ENCODE results near the gene MMP24OS.
"Not testable (repeated sequence)": the region's sequence is repeated elsewhere in the genome, so short reads cannot be mapped to it uniquely, and the experiment has no call there.

The MMP24OS gene

DNA sequence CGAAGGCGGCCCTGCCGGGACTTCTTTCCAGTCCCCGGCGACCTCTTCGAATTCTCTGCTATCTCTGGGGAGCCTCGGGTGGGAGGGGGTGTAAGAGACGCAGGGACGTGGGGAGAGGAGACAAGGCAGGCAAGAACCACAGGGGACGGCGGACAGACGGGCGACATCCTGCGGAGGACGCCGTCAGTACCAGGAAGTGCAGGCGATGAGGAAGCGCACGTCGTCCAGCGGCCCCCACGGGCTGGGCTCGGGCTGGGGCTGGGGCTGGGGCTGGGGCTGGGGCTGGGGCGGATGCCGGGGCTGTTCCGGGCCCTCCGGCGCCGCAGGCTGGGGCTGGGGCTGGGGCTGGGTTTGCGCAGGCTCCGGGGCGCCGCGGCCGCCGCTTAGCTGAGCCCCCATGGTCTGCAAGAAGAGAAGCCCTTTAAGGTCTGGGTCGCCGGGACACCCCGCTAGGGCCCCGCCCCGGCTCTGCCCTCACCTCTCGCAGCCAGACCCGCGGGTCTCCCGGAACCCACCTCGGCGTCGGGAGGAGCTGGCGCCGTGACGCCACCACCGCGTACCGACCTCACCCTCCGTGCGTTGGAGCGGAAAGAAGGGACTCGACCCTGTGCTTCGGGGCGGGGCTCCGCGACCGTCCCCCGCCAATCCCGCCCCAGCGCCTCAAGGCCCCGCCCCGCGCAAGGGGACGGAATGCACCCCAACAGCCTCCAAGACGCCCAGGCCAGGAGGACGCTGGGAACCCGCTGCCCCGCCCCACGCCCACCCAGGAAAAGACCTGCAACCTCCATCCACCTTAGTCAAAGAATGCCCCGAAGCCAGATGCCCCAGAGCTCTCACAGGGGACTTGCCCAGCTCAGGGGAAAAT lies at the start of gene MMP24OS:
MMP24OS (minus strand) TSS at position 592 of the 865 bp plus-strand sequence; CDS start at position 399, 193 bp downstream.
- DNase-seq = peak; percentile 94

DNA sequence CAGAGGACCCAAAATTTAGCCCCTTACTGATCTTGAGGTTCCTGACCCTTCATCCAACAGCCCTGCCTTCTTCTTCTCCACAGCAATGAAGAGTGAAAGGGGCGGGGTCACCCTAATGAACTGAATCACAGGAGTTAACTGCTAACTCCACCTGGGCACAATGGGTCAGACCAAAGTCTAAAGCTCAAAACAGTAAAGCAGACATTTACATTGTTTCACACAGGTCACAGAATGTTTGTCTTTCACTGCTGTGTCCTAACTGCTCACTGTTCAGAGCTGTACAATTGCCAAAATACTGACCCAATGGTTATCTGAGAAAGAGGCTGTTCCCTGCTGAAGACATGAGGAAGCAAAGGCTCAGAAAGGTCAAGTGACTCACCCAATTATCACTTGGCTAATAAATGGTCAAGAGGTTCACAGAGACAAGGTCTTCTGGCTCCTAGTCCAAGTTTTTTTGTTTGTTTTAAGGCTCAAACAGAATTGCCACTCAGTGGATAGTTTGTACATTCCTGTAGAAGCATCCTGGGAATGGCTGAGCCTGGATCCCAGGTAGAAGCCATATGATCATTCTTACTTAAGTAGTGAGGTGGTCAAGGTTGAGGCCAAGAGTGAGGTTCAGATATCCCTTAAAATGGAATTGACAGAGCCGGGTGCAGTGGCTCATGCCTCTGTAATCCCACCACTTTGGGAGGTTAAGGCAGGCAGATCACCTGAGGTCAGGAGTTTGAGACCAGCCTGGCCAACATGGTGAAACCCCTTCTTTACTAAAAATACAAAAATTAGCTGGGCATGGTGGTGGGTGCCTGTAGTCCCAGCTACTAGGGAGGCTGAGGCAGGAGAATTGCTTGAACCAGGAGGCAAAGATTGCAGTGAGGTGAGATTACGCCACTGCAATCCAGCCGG lies 49.4 kb upstream of the MMP24OS start:
- DNase-seq = no peak

DNA sequence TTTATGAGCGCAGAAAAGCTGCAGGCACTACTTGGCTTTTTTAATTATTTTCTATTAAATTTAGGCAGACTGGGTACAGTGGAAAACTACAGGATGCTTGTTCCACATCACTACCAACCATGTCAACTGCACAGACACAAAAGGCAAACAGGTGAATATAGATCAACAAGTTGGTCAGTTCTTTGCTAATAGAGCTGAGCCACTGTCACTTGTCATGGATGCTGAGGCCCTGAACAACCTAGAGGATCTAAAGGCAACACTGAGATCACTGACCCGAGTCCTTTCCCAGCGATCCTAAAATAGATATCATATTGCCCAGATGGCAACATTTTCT lies 48.8 kb upstream of the MMP24OS start:
- DNase-seq = no peak

DNA sequence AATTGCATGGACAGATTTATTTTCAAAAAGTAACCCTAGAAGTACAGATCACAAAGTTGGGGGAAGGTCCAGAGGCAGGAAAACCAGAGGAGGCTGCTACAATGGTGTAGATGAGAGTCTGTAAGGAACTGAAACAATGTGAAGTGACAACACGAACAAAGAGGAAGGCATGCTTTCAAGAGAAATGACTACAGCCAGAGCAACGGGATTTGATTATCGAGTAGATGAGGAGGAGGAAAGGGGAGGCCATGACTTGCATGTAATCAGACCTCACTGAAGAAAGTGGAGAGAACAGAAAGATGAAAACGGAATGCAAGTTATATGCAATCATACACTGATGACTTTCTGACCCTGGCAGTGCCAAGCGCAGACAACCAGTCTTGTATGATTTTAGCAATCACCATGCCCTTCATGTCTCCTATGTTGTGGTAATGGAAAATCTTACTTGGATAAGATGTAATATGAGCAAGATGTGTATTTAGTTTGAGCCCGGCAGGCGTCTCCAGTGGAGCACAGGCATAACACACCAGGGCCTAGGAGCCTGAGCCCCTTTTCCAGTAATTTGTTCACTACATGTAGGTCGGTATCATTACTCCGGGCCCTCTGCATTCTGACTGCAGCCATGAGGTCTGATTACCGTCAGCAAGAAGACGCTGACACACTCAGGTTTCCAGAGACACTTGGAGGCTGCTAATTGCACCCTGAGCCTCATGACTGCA lies 48.3 kb upstream of the MMP24OS start:
- no peak for DNase-seq

DNA sequence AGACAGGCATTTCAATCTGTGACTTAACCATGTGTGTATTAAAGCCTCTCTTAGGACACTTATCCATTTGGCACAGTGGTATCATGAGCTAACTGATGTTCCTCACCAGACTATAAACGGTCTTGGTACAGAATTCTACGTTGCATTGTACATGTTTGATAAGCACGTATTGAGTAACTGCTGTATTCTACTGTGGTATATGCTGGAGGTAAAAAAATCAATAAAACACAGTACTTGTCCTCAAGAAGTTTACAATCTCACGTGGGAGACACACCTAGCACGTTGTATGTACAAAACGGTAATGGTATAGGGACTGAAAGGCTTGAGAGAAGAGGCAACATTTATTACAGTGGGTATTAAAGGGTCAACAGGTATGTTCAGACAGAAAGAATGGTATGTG lies 47.5 kb upstream of the MMP24OS start:
- no peak for DNase-seq

DNA sequence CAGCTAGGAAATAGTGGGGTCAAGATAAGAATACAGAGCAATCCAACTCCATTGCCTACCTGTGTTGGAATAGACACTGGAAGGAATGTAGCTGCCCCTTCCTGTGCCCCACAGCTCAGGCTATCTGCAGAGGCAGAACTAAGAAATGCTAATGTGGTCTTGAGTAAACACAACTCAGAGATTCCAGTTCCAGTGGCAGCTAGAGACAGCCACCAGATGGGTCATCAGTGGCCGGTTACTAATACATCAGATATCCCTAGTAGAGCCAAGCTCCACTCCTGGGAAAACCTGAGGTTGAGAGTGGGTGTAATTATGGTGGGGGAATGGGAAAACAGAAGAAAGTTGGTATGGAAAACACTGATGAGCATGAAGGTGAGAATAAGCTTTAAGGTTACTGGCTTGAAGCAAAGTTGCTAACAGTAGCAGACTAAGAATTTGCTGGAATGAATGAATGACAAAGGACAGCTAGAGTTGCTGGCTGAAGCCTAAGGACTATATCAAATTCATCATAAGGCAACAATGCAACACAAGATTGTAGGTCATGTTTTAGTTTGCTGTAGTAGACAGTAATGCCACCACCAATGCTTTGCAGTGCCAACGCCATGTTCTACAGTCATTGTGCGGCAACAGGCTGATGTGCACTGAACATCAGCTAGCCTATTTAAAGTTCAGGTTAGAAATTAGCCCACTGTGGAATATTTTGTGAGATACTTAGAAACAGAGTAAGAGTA lies 42.6 kb upstream of the MMP24OS start:
- DNase-seq = no peak

DNA sequence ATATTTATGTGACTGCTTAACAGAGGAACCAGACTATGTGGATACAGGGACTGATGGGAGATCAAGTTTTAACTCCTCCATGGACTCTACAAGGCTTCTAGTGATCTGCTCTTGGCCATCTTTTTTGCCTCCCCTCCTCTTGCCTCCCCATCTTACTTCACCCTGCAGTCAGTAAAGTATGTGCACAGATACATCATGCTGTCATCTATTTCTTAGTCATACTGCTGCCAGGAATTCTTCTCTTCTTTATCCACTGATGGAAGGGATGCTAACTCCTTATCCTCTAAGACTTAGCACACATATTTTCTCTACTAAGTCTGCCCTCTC lies 41.9 kb upstream of the MMP24OS start:
- no peak for DNase-seq

DNA sequence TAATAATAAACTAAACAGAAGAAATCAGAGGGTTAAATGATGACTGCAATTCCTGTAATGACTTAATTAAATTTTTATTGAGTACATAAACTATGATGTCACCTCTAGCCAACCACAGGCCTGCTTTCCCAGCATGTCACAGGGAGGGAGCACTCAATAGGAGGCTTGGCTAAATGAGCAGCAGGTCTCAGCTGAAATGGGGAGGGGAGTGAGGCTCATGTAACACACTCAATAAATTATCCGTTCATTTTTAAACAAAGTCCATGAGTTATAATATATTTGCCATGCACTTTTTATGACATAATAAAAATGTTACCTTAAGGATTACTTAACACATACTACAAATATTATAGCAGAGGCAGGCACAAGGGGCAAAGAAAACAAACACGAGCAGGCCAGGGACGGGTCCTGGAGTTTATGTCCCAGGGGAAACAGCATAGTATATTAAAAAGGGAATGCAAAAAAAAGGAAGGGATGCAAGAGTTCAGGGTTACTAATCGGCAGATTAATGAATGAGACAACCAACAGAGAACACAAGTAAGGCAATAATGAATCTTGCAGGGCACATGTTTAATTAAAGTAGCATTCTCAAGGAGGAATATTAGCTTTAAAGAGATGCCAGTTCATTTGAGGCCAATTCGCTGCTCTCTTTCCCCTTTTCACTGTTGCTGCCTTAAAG lies 41.4 kb upstream of the MMP24OS start:
- no peak for DNase-seq

DNA sequence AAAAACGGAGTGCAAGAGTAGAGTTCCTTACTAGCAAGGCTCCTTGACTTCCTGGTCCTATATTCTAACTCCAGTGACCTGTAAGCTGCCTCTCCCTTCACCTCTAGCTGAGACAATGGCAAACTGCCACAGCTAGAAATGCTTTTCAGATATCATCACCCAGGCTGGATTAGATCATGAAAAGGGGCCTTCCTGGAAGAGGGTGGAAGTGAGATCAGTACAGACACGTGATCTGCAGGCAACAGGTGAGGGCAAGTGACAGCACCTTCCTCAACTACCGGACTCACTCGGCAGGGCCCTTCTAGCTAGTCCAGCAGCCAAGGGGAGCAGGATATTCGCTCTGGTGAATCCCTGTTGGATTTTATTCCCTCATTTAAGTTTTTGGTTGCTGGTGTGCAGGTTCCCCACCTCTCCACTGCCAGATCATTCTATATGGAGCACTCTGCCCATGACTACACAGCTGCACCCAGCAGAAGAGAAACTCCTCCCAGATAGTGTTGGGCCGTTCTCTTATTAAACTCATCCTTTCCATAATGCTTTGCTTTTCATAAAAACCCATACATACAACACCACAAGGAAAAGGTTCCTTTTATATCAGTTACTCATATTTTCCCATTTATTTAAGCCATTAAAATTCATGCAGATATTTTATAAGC lies 40.7 kb upstream of the MMP24OS start:
- no peak for DNase-seq

DNA sequence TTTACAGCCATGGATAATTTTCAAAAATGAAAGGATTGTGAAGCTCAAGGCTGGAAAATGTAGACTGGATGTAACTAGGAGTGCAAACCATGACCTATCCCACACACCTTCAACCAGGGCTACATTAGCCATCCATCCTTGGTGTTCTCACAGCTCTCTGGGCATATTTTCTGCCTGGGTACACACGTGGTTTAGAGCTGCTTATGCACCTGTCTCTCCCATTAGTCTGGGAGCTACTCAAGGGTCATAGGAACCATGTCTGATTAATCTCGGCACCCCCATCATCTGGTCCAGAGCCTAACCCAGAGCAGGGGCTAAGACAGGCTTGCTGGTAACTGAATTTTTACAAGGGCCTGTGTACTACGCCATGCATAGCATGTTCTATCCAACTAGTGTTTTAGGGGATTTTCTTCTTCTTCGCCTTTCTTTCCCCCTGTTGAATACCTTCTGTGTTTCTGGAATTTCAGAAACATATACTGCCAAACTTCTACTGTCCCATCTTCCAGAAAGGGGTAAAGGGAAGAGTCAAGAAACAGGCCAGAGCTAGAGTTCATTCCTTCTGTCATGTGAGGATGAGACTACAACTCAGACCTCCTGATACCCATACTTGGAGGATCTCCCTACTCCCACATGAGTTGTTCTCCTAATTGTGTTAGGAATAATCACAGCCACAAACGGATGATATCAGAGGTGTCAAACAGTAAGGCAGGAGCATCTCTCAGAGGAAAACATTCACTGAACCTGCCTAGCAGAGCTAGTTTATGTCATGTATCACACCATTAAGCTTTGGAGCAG lies 39.7 kb upstream of the MMP24OS start:
- no peak for DNase-seq

DNA sequence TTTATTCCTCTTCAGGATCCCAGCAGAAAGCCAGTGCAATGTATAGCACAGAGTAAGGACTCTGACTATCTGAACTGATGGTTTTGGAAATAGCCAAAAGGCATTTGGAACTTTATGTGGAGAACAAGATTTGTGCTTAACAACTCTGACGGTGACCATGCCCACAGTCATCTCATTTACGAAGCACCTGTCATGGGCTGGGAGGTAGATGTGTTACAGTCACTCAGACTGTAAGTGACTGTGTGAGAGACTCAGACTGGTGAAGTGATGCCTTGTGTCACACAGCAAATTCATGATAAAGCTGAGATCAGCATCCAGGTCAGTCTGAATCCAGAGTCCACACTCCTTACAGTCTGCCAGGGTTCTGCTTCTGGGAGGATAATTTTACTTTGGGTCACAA lies 38.2 kb upstream of the MMP24OS start:
- no peak for DNase-seq

DNA sequence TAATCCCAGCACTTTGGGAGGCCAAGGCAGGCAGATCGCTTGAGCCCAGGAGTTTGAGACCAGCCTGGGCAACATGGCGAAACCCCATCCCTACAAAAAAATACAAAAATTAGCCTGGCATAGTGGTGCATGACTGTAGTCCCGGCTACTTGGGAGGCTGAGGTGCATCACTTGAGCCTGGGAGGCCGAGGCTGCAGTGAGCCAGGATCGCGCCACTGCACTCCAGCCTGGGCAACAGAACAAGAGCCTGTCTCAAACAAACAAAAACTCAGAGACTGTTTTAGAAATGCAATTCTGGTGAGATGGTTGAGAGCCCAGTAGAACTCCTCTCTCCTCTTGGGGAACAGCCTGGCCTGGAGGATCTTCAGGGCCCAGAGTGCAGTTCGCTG lies 37.7 kb upstream of the MMP24OS start:
- not testable (repeated sequence) for DNase-seq

DNA sequence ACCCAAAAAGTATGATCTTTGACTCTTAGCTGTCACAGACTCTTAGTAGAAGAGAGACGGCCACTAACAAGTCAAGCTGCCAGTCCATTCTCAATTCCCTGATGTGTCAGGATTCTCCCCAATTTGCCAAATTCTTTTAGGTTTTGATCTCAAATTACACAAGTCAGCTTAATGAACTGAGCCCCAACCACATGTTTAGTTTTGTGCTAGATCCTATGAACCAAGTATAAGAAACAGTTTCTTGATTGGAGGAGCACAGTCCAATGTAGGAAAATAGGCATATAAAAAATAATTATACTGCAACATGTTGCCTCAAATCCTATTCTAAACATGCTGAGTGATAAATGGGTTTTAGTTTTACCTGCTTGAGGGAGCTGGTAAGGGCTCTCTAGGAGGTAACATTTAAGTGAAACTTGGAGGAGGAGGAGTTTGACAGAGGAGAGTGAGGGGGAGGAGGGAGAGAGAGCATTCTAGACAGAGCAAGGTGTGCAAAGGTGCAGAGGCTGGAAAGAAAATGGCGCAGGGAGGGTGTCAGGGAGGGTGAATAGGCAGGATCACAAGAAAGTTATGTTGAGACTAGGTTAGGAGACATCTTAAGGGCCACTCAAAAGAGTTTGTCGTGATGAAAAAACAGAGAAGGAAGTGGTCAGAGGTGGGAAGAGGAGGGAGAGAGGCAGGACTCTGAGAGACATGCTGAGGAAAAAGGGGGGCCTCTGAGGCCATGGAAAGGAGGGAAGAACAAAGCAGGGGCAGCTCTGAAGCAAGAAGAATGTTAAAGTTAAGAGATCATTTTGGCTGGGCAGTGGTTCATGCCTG lies 37.1 kb upstream of the MMP24OS start:
- no peak for DNase-seq

DNA sequence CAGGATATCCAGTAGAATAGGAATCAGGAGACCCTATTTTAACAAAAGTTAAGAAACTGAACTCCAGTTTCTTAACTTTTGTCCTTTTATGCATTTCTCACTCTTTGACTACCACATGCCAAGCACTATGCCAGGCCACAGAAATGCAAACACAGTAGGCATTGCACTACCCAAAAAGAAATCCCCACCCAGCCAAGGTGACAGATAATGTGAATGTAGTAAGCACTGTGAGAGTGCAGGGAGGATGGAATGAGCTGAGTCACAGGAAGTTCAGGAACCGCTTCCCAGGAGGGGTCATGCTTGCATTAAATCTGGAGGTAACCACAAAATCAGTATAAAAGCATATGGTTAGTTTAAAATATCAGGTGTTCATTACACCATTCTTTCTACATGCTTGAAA lies 34.4 kb upstream of the MMP24OS start:
- no peak for DNase-seq

DNA sequence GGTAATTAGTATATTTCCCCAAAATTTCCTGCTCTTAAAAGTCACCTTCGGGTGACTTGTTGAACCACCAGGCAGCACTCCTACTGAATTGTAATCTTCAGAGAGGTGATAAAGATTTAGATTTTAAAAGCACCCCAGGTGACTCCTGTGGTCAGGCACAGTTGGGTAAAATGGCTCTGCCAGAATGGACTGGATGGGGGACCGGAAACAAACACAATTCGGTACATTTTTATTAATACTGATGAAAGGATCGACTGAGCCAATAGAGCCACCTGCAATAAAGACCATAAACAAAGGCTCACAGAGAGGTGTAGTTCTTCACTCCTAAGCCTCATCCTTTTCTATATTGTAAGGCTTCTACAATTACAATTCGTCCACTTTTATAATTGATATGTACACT lies 33.9 kb upstream of the MMP24OS start:
- no peak for DNase-seq

DNA sequence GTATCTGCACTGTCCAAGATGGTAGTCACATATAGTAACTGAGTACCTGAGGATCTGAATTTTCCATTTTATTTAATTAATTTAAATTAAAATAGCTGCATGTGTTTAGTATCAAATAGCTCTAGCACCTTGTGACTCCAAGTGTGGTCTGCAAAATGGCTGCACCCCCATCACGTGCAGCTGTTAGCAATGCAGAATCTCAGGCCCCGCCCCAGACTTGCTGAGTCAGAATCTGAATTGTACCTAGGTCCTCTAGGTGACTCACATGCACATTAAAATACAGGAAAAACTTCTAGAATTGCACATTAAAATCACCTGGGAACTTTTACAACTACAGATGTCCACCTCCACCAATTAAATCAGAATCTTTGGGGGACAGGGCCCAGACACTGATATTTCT lies 33.5 kb upstream of the MMP24OS start:
- DNase-seq = no peak

DNA sequence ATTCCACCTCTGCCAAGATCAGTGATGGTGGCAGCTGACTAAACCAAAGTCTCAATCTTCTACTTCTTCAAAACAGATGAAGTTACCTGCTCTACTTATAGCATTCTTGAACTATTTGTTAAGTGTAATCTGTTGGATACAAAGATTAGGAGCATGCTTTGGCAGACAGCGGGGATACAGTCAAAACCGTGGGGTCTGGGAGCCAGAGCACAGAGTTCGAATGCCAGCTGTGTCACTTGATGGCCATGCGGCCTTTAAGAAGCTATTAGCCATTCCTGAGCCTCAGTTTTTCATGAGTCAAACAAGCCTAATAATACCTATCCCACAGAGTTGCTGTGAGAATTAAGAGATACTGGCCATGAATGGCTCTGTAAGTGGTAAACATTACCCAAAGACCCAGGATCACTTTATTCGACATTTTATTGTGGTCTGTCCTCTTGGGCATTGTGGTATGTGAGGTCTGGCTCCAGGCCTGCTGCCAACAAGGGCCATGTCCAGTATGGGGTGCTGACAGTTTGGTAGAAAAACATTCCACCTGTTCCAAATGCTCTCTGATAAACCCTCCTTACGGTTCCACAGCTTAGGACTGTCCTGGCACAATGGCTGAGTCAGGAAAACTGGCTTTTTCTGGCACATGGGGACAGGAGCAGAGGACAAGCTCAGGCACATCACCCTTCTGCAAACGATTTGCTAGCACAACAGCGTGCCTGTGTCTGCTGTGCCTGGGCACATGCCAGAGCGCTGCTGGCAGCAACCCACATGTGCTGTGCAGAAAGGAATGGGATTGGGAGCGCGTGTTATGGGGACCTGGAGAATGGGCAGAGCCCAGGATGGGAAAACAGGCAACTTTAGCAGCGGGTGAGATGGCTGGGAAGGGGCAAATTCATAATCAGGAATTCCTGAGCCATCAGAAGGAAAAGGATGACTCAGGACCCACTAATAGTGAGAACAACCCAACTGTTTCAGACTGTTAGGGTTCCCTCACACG lies 30.0 kb upstream of the MMP24OS start:
- no peak for DNase-seq

DNA sequence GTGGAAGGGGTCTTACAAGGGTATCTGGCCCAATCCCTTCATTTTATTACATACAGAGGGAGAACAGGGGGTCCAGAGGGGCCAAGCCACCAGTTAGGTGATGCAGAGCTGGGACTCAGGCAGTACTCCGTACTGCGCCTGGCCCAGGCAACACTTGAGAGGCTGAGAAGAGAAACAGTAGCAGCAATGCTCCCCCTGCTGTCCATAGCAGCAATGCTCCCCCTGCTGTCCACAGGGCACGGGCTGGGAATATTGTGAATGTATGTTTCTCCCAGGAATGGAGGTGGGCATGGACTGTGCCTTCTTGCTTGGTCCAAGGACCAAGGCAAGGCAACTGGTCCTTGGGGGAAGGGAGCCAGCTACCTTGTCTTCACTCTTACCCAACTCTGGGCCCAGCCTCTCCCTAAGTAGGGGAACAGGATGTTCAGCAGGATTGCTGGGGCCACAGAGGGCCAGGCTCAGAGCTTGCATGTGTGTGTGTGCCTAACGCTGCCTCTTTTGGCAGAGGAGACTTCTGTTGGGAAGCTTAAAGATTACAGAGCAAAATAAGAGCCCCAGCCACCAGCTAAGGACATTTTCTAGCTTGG lies 29.1 kb upstream of the MMP24OS start:
- no peak for DNase-seq
